ELF-1 (cell line): Measurements from ENCODE around the gene UBAC1.

Source experiments
- DNase-seq: peaks from one replicate; pipeline ENCODE4 v3.0.0-alpha.2; 2016; ENCODE audit warnings: low read depth, low spot score

The UBAC1 gene

DNA sequence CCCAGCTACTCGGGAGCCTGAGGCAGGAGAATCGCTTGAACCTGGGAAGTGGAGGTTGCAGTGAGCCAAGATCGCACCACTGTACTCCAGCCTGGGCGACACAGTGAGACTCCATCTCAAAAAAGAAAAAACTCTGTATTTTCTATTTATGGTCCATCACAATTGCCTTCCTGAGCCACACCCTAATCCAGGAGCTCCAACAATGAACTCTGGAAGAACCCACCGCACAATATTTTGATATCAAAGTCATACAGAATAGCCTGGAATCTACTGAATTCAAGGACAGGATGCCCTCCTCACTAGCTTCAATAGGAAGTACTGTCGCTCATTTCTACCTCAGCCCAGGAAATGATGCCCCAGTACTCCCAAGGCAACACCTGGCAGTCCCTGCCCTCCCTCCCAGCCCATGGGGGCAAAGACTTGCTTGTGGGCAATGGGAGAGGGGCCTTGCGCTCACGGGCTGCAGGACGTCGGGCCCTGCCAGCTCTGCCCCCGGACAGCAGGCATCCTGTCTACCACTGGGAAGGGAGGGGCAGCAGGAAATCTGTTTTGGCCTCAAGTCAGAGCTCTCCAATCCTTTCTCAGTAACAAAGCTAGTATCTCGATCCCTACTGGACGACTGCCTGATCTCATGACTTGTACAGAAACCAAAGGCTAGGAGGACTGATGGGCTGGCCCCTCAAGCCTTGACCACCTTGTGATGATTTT lies 19.7 kb downstream of the UBAC1 start:
- DNase-seq: no peak

DNA sequence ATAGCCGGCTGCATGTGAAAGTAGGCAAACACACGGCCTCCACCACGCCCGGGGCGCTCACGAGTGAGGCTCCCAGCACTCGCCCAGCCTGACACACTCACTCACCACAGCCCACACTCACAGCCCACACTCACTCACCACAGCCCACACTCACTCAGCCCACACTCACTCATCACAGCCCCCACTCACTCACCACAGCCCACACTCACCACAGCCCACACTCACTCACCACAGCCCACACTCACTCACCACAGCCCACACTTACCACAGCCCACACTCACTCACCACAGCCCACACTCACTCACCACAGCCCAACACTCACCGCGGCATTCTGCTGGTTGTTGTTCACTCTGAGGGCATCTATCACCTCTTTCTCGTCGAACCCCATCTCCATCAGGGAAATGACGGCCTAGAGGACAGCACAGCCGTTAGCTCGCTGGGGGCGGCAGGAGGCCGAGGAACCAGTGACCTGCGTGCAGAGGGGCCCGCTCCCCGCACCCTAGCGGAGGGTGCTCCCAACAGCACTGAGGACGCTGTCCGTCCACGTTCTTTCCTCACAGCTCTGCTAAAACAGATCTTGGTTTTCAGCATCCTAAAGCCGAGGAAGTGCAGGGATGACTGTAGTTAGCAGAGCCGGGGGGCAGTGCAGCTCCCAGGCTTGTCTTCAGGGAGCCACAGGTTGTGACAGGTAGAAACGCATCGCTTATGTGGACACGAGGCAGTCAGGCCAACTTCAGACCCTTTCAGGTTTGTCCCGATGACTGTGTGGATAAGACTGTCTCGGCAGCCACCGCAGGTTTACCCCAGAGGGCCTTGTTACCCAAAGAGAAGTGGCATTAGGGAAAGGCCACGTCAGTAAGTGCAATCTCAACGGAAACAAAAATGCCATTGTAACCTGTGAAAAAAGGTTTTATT lies 21.6 kb downstream of the UBAC1 start:
- no peak for DNase-seq

DNA sequence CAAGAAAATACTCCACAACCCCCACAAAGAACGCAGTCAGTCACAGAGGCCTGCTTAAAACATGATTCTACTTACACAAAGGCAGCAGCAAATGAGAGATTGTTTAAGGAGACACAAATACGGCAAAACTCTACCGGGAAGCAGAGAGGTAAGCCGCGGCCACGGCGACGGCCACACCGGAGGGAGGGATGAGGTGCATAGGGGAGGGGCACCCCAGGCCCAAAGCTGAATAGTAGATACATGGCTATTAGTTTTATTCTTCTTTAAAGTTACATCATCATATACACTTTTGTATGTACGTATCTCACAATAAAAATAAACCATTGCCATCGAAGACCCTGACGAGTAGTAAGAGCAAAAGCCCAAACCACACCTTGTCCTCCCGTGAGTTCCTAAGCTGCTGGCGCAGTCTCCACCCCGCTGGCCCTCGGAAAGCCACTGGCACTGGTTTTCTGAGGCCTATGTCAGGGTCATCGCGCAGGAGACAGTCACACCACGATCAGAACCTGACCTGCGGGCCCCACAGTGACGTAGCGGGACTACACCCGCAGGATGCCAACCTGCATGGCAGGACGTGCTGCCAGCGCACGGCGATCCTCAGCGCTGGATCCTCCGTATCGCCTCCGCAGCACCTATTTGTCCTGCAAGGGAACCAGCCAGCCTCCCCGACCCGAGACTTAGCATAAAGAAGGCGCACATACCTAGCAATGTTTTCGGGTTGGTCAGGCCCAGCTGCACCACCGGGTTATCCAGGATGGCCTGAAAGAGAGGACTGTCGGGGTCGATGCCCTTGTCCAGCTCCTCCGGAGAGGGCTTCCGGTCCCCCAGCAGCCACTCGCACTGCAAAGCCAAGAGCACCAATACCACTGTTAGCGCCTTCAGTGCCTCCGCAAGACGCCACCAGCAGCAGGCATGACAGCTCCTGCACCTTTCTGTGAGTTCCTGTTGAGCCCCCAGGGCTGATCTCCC lies 23.4 kb downstream of the UBAC1 start:
- no peak for DNase-seq

DNA sequence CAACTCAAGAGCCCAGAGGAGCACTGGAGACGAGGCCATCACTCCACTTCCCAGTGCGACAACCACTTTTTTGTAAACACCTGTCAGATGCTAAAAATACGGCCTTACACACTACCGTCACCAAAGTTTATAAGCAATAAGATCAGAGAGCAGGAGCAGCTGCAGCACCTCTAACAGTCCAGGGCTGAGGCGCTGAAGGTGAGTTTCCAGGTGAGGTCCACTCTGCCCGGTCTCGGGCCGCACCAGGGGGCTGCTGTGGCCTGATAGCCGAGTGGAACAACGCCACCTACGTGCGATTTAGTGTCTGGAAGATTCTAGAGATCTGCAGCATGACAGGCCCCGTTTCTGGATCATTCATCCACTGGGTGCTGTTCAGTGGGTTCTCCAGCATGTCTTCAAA lies 28.1 kb downstream of the UBAC1 start:
- DNase-seq: no peak

DNA sequence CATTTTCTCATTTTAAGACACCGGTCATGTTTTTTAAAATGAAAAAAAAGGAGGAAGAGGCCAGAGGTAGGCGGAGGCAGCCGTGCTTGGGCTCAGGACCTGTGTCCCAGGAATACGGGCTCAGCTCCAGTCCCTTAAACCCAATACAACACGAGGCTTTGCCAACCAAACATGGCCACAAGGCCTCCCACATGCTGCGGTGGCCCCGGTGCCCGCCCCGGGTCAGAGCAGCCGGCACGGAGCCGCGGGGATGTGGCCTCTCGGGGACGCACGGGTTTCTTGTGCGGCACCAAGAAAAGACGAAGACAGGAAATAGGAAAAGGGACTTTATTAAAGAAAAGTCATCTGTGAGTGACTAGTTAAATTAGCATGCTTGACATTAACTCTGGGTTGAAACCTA lies 28.5 kb downstream of the UBAC1 start:
- DNase-seq: no peak

GRCh38 chr9:135931349-135931820 lies 29.8 kb downstream of the UBAC1 start:
- no peak for DNase-seq

DNA sequence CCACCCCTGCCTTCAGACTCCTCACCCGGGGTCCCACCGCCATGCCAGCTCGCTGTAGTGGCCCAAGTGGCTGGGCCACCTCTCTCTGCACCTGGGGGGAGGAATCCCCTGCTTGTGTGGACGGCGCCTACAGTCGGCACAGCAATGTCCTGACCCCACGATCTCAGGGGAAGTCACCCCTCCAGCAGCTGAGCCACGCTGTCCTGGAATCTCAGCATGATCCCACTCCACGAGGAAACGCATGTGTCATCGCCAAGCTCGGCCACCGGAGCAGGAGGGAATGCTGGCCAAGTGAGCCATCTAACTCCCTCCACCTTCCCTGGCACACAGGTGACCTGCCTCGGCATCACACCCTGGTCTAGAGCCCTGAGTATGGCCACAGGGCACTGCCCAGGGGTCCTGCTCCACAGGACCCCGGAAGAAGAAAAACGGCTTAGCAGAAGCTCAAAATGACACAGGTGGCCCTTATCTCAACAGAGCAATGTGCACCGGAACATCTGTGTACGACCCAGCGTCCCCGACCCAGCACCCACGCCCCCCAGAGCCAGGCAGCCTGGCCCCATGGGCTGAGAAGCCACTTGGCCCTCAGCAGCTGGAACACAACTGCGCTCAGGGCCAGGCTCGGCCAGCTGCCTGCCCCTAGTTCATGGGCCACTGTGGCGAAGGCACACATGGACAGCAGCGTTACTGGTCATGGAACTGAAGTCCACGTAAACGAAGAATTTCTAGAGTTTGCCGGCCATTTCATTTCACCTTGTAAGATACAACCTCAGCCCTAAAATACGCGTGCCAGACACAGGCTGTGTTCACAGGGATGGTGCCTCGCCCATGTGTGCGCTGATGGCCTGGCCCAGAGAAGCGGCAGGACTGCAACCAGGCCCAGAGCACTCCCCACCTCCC lies 30.5 kb downstream of the UBAC1 start:
- DNase-seq: no peak

- DNase-seq: no peak
Observed at GRCh38 chr9:135929656-135930445, 31.3 kb downstream of the UBAC1 start.

- no peak for DNase-seq
Observed at GRCh38 chr9:135928731-135929655, 32.2 kb downstream of the UBAC1 start.

DNA sequence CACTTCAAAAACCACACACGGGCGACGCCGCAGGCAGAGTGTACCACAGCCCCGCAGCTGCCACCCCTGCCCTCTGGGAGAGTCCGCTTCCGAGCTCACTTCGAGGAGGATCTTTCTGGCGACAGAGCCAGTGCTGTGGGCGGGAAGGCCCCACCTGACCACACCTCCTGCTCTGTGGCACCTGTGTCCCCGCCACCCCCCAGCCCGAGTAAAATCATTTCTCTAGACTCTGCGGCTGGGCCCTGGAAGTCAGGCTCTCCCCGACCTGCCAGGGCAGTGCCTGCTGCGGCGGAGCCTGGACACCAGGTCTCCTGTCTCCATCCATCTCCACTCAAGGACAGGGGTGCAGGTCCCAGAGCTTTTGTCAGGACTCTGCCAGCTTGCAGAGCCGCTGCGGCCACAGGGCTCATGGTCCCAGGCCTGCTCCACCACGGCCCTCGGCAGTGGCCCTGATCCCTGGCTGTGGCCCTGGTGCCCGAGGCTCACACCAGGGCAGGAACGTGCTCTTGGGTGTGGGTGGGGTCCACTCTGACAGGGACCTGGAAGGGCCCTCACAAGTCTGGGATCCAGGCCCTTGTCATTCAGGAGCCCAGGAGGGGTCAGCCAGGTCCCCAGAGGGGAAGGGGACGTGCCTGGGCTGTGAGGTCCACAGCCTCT lies 33.0 kb downstream of the UBAC1 start:
- DNase-seq: no peak

DNA sequence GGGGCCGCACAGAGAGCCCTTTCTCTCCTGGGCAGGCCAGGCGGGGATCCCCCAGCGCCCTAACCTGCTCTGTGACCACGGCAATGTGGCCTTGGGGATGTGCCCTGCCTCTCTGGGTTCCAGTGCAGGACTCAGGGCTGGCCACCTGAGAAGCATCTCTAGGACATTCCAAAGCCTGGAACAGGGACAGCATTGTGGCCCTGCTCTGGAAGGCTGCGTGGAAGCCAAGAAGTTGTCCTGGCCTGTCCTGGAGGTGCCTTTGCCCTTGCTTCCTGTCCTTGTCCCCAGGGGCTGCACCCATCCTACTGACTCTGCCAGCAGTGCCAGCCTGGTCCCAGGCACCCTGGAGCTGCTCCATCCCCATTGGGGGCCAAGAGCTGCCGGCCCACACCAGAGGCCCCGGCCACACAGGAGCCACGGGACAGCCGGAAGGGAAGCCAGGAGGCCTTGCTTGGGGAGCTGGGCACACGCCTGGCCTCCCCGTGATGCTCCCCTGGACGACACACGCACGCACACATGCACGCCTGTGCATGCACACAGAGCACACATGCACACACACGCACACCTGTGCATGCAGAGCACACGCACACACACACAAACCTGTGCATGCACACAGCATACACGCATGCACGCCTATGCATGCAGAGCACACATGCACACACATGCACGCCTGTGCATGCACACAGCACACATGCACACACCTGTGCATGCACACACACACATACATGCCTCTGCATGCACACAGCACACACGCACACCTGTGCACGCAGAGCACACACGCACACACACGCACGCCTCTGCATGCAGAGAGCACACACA lies 33.8 kb downstream of the UBAC1 start:
- DNase-seq: no peak

DNA sequence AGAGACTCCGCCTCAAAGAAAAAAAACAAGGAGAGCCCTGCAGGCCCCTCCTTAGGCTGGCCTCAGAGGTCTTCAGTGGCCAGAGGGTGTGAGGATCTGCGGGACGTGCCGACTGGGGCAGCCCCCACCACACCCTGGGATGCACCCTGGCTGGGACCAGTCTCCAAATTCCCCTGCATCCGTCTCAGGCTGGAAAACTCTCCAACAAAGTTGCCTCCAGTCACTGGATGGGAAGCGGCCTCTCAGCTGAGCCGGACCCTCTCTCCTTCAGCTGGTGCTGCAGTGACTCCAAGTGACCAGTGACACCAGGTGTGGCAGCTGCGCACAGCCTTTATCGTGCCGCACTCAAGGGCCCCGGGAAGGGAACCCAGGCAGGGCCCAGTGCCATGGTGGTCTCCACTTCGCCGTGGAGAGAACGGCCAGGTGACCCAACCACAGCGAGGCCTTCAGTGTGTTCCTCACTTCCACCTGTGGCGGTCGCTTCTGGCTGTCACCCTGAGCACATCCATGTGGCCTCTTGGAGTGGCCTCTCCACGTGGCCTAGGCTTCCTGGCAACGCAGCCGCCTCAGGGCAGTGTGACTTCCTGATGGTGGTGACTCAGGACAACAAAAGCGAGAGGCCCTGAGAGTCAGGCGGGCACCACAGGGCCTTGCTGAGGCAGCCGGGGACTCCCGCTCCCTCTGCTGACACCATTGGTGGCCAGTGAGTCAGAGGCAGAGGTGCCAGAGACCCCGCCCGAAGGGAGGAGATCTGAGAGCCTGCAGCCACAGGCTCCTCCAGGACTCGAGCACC lies 34.6 kb downstream of the UBAC1 start:
- peak; percentile 15 for DNase-seq

DNA sequence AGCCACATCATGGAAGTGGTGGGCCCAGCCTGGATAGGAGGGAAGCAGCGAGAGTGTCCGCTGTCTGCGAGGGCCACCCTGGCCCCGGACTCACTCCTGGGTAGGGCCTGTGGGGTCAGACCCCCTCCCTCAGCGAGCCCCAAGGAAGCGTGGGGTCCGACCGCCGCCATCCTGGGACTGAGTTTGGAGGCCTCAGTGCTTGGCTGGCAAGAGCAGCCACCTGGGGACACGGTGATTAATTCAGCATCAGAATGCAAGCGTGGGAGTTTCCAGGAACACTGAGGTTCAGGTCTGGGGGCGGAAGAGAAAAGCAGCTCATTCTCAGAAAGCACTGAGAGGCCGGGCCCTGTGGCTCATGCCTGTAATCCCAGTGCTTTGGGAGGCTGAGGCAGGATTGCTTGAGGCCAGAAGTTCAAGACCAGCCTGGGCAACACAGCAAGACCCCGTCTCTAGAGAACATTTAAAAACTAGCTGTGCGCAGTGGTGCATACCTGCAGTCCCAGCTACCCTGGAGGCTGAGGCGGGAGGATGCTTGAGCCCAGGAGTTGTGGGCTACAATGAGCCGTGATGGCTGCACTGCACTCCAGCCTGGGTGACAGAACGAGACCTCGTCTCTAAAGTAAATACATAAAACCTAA lies 35.6 kb downstream of the UBAC1 start:
- DNase-seq: no peak

DNA sequence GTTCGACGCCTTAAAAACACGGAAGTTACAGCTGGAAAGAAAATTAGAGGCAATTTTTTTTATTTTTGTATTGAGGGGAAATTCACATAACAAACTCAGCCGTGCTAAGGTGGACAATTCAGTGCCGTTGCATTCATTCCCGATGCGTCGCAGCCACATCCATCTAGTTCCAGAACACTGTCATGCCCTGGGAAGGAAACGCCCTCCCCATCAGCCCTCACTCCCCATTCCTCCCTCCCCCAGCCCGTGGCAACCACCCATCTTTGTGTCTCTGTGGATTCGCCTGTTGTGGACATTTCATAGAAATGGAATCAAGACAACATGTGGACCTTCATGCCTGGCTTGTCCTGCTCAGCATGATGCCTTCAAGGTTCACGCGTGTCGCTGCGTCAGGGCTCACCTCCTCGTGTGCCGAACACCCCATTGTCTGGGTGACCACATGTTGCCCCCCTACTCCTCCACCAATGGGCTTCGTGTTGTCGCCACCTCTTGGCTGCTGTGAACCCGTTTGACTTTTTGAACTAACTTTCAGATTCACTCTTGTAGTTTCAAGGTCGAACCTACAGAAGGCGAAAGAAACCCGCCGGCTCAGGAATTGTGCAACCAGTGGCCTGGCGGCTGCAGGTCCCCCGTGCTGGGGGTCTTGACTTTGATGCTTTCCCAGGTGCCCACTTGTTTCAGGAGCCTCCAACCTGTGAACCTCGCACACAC lies 36.4 kb downstream of the UBAC1 start:
- no peak for DNase-seq

- no peak for DNase-seq
Observed at GRCh38 chr9:135923508-135923907, 37.7 kb downstream of the UBAC1 start.
